Measurements from ENCODE around the gene TRIM29.

DNA sequence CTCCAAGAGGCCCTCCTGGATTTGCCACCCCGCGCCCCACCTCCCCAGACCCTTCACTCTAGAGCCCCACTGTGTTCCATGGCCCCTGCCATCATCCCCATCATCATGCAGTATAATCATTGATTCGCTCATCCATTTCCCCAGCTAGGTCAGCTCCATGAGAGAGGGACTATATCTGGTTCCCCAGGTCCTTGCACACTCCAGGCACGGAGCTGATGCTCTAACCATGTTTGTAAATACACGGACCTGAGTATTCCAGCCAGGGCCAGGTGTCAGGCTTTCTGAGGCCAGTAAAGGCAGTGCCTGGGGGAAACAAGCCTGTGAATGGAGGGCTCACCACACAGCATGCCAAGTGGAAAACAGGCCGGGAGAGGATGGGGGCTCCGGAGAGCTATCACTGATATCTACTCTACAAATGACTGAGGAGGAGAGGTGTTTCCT is 45.8 kb upstream of the TRIM29 start:
- no peak for TF ChIP-seq CTCF (IDR thresholded peaks at IDR 0.05)
- TF ChIP-seq POLR2A (IDR thresholded peaks at IDR 0.05), result no peak
